ENCODE measurements around the gene PCSK9.

Gene PCSK9

DNA sequence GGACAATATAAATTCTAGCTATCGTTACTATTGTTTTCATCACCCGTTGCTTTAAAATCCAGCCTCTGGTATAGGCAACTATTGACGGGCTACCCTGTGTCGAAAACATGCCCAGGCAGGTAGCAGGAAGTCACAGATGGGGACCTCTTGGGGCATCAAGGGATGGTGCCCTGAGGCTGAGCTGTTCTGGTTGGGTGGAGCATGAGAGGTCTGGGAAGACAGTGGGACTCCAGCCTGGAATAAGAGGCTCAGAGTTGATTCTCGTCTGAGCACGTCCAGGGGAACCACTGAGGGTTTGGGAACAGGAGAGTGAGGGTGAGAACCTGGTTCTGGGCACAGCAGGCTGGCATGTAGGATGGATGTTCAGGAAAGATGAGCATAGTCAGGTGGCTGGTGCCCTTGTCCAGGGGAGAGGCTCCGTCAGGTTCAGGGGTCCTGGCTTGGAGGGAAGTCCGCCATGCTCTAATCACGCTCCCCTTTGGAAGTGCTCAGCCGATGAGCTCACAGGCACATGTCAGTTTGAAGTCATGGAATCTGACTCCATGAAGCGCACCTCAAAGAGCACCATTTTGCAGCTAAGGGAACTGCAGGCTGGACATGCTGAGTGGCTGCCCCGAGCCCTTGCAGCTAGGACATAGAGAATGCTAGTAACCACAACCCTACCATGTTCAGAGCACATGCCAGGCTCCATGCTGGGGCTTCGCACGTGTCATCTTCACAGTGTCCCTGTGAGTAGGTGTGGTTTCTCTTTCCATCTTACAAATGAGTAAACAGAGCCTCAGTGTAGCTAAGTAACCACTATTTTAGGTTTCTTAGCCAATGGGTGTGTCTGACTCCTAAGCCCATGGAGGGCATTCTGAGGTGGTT, 21.0 kb downstream of the PCSK9 start:
- peak in 1 of 2 donors; percentile 14 for DNase-seq

DNA sequence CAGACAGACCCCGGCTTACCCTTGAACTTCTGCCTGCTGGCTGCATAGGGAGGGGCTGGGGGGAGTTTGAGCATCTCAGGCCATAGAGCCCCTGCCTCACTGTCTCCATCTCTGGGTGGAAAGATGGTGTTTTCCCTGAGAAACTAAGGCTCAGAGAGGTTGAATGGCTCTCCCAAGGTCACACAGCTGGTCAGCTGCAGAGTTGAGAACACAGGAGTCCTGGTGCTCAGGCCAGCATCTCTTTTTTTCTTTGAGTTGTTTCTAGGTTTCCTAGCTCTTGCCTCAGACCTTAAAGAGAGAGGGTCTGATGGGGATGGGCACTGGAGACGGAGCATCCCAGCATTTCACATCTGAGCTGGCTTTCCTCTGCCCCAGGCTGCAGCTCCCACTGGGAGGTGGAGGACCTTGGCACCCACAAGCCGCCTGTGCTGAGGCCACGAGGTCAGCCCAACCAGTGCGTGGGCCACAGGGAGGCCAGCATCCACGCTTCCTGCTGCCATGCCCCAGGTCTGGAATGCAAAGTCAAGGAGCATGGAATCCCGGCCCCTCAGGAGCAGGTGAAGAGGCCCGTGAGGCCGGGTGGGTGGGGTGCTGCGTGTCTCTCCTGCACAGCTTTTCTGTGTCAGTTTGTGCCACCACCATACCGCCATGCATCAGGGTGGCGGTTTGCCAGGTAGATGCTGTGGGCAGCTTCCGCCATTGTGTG, 21.8 kb downstream of the PCSK9 start:
- DNase-seq = no peak

DNA sequence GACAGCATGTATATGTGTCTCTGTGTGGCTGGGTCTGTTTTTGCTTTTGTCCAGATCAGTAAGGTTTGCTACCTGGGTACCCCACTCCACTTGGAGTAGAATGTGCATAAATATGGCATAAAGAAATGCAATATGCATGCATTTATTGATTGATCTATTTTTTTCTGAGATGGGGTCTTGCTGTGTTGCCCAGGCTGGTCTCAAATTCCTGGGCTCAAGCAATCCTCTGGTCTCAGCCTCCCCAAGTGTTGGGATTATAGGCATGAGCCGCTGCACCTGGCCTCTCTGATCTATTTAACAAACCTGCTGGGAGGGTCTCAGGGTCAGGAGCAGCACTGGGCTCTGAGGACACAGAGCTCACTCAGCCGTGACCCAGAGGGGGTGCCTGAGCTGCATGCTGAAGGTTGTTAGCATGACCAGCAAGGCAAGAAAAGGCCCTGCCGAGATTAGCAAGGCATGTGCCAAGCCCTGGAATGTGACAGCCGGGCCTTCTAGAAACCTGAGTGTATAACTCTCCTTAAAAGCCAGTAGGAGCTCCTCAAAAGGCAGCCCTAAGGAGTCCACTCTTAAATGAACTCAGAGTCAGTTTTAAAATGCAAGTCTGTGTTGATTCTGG, 22.5 kb downstream of the PCSK9 start:
- no peak for DNase-seq

DNA sequence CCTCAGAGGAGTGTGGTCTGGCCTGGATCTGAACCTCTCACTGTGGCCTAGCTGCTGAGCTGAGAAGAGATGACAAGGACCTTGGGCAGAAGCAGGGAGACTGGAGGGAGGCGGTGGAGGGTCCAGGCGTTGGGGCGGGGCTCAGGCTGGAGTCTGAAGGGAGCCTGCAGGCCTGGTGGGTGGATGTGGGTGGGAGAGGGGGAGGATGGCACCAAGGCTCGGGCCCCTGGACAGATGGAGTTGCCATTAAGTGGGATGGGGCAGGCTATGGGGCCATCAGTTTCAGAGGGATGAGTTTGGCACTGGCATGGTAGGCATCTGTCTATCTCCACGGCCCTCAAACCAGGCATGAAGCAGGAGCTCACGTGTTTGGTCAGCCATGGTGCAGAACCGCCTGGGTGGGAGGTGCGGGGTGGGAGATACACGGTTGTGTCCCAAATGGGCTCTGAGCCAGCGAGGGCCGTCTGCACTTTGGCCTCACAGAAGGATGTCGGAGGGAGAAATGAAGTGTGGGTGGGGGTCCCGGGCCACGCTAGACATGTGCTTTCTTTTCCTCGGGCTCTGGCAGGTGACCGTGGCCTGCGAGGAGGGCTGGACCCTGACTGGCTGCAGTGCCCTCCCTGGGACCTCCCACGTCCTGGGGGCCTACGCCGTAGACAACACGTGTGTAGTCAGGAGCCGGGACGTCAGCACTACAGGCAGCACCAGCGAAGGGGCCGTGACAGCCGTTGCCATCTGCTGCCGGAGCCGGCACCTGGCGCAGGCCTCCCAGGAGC, 23.6 kb downstream of the PCSK9 start:
- DNase-seq = no peak

DNA sequence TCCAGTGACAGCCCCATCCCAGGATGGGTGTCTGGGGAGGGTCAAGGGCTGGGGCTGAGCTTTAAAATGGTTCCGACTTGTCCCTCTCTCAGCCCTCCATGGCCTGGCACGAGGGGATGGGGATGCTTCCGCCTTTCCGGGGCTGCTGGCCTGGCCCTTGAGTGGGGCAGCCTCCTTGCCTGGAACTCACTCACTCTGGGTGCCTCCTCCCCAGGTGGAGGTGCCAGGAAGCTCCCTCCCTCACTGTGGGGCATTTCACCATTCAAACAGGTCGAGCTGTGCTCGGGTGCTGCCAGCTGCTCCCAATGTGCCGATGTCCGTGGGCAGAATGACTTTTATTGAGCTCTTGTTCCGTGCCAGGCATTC, 24.2 kb downstream of the PCSK9 start:
- DNase-seq = no peak

DNA sequence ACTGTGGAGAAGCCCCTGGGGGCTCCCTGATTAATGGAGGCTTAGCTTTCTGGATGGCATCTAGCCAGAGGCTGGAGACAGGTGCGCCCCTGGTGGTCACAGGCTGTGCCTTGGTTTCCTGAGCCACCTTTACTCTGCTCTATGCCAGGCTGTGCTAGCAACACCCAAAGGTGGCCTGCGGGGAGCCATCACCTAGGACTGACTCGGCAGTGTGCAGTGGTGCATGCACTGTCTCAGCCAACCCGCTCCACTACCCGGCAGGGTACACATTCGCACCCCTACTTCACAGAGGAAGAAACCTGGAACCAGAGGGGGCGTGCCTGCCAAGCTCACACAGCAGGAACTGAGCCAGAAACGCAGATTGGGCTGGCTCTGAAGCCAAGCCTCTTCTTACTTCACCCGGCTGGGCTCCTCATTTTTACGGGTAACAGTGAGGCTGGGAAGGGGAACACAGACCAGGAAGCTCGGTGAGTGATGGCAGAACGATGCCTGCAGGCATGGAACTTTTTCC, 24.8 kb downstream of the PCSK9 start:
- DNase-seq = no peak

DNA sequence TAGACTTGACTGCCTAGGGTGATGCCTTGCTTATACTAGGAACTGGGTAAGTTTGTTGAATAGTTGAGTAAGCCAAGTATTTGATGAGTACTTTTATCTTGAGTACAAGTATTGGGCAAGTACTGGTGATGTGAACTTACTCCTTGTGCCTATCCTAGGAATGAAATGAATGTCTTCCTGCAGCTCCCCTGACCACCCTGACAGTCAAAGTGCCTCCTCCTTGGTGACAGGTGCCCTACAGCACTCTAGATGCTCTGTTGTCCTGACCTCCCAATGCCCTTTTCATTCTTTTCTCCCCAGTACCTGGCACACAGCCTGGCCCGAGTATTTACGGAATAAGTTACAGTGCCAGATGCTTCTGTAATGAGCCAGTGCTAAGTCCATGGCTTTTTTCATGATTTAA, 25.5 kb downstream of the PCSK9 start:
- no peak for DNase-seq

DNA sequence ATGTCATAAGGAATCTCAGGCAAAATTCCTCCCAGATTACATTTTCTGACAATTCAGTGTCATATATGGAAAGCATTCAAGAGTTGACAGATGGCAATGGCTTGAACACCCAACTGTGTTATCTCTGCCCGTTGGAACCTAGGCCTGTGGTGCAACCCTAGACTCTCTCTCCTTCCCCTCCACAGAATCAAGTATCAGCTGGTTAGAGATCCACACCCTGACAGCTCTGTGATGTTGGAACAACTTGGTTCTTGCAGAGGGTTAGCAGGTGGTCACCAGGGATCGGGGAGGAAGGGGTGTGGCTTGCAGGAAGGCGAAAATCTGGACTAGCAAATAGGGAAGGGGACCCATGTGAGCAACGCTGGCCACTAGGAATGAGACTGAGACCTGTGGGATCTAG, 26.3 kb downstream of the PCSK9 start:
- no peak for DNase-seq

DNA sequence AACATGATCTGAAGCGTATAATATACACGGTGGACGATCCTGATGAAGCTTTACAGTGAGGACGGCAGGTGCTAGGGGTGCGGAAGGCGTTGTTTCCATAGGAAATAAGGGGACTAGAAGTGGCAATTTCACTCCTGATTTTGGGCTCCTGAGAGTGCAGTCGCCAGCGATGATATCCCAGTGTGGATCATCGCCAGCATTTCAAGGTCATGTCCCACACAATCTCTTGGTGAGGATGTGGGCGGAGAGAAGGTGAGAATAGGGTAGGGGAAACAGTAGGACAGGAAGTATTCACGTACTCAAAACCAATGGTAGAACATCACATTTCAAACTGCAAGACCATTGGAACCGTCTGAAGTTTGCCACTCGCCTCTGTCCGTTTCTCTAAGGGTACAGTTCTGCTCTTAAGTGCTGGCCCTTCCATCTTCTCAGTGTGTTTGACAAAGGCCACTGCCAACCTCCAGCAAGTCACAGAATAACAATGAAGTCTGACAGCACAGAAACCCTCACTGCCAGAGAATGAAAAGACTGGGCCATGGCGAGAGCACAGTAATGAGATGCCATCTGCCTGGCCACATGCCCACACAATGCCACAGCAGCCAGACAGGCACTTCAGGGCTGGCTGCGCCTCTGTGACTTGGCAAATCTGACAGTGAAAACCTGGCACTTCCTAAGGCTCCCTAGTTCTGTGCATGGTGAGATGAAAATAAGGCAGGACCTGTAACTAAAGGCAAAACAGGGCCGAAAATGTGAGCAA, 27.9 kb downstream of the PCSK9 start:
- DNase-seq = no peak

DNA sequence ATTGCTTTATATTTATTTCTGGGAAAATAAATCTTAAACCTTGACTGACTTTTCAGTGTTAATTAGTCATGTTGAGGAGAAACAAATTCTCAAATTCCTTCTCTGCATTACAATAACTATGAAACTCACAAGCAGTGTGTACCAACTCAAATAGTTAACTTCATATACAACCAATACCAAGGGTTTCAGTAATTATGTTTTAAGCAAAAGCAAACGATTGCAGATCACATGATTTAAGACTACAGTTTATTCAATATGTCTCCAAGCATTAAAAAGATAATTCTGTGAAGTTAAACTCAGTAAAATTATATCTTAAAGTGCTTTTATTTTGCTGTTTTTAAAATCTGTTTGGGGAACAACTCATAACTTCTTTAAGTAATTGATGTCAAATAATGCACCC, 28.6 kb downstream of the PCSK9 start:
- DNase-seq = no peak

DNA sequence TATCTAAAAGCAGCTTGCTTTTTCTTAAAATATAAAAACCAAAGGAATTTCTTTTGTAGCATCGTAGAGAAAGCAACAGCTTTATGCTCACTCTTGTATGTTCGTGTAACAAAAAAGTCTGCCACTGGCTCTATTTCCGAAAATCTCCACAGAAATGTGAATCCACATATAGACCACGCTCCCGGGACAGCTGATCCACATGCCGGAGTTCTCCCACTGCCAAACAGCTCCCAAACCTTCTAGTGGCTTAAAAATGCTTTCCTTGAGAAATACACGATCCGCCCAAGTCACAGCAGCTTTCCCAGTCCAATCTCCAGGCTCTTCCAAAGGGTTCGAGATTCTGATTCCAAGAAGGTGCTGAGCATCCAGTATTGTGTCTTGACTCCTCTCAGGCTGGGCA, 29.3 kb downstream of the PCSK9 start:
- no peak for DNase-seq

DNA sequence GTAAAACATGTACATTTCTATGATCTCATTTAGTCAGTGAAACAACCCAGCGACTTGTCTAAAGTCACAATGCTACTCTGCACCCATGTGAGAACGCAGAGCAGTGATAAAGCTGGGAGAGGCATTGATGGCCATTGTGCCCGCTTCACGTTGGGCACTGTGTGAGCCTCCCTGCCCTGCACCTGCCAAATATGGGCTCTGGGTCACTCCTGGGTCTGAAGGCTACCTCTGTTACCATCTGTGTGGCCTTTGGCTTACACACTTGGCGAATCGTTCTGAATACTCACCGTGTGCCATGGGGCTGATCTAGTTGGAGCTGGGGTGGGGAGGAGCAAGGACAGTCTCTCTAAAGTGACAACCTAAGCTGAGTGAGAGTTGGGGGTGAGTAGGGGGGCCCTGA, 29.9 kb downstream of the PCSK9 start:
- no peak for DNase-seq

DNA sequence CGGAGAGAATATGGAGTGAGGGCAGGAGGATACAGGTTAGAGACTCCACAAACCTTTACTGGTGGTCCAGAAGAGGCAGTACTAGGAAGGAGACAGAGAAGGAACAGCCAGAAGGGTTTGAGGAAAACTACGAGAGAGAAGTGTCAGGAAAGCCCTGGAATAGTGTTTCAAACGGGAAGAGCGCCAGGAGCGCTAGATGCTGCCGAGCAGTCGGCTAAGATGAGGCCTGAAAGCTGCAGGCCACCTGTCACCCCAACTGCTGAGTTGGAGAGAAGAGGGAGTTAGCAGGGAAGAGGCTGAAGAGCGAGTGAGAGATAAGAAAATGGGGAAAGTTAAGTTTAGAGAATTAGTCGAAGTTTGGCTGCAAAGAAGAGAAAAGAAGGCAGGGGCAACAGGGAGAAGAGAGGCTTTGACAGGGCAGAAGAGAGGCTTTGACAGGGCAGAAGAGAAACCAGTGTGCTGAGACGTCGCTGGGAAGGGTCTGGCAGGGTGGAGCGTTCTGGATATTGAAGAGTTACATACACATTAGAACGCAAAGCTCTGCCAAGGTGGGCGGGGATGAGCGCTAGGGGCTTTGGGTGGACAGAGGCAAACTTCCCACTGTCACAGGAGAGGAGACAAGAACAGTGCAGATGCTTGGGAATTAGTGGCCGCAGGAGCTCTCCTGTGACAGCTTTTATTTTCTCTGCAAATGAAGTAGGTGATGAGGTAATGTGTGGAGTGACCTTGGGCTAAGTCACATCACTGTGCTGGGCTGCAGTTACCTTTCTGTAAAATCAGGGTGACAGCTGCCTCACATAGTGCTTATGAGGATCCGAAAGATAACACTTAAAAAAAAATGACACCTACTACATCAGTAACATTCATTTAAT, 31.2 kb downstream of the PCSK9 start:
- no peak for DNase-seq

DNA sequence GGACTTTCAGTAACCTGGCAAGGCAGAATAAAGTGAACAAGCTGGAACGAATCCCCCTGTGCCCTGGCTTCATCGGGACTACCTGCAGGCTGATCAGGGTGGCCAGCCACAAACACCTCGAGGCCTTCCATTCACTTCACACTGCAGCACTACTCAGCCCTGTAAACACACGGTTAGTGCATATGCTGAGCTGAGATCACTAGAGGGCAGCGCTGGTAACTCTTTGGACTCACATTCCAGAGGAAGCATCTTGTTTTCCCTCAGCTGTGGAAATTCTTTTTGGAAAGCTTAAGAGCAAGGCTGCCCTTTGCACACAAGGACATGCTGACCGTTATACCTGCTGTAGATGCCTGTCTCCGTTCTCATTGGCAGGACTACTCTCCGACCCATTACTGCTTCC, 32.1 kb downstream of the PCSK9 start:
- DNase-seq = no peak

DNA sequence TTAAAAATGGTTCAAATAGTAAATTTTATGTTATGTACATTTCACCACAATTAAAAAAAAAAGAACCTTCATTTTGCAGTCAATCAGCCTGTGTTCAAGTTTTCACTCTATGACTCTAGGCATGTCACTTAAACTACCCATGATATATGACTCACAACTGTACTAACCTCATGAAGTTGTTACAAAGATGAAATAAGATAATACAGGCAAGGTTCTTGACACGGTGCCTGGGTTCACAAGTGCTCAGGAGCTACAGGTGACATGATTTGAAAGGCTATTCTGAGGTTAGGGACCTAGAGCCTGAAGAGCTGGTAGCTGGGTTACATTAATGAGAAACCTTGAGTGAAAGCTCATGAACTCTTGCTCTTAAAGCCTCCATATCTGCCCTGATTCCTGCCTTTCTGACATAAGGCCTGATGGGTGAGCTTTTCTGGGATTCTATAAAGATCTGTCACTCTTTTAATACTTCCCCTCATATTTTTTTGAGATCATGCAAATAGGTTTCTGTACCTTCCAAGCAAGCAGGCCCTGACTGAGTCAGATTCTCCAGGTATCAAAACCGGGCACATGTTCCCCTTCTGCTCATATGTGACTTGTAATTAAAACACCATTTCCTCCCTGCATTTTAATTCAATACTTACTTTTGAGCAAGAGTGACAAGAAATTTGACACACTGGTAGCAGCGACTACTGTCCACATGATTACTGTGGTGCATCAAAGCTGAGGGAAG, 34.0 kb downstream of the PCSK9 start:
- peak in 1 of 2 donors; percentile 14 for DNase-seq

DNA sequence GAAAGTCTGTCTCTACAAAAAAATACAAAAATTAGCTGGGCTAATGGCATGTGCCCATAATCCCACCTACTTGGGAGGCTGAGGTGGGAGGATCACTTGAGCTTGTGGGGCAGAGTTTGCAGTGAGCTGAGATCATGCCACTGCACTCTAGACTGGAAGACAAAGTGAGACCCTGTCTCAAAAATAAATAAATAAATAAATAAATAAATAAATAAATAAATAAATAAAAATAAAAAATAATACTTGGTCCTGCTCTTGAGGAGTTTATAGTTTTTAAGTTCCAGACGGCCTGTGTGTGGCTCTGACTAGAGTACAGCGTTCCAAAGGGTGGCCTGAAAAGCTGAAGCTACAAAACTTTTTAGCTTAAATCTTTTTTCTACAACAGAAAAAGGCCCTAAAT, 35.1 kb downstream of the PCSK9 start:
- DNase-seq = no peak

DNA sequence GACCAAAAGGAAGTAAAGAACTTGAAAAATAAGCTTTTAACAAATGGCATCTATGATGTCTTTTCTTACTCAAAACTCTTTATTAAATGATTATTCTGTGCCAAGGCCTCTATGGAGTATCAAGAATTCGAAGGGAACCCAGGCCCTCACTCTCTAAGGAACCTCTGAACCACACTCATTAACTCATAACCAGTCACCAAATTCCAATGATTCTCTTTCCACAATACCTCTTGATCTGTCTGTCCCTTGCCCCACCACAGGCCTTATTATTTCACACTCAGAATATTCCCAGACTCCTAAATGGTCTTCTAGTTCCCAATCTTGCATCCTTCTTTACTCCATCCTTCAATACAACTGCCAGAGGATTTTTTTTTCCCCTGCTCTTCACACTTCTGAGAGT, 37.0 kb downstream of the PCSK9 start:
- DNase-seq = no peak

DNA sequence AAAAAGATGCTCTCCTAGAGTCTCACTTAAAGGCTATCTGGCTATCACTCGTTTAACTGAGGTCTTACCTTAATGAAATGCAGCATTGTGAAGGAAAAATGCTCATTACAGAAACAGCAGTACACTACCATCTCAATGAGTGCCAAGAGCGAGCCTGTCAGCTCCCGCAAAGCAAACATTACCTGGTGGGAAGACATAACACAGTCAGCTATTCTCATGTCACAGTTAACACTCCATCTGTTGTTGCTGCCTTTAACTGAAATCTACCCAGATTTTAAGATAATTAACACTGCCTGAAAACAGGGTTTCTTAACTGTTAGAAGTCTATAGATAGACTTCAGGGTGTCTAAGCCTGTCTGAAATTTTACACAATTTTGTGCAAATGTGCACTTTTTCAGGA, 39.1 kb downstream of the PCSK9 start:
- DNase-seq = no peak

DNA sequence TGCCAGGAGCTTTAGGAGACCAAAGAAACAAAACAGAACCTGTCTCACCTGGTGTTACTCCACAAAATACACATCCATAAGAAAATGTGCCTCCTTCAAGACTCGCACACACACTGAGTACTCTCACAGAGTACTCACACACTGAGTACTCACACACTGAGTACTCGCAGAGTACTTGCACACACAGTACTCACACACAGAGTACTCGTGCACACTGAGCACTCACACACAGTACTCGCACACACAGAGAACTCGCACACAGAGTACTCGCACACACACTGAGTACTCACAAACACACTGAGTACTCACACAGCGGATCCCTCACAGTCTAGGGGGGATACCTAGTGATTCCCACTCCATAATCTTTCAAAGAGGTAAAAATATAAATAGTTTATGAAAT, 40.3 kb downstream of the PCSK9 start:
- no peak for DNase-seq

DNA sequence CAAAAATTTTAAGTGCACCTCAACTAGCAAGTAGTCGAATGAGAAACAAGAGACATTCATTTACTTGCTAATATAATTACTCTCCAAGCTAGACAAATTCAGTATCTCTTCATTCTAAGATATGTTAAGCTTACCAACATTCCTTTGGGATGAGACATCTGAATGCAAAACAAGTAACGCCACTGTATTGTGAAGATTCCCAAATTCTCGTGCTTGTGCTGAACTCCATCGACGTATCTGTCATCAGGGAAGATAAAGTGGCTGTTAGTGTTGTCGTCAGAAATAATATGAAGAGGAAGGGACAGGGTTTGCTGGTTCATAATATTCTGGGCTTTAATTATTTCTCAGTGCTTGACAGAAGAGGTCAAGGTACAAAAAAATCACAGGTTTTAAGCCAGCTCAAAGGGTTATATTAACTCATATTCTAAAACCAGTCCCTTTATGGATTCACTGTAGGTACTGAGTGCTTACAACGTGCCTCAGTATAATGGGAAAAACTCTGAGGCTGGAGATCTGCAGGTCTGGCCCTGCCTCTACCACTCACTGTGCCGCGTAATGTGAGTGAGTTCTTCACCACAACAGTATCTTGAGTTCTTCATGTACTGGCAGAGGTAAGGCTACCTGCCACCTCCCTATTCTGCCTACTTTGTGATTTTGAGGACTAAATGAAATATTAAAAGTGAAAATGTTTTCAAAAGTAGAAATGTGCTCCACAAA, 42.0 kb downstream of the PCSK9 start:
- no peak for DNase-seq
